Glutamatergic neuron (in vitro differentiated cells): Measurements from ENCODE around the gene CYSTM1. TPM values are rescaled to one million over a fixed set of nuclear protein-coding genes. Genes with fewer than 3 reads are reported as not detected.

Experiments
- DNase-seq: peaks from one replicate; pipeline ENCODE4 v3.0.0; 2022
- H3K27ac Mint-ChIP-seq: one replicate; pipeline ENCODE4 v1.8.0; 2020; ENCODE audit warnings: mild to moderate bottlenecking, mixed read lengths, inconsistent platforms; ENCODE audit not compliant: unreplicated experiment
- H3K27me3 Mint-ChIP-seq: one replicate; pipeline ENCODE4 v1.8.0; 2020; ENCODE audit warnings: mild to moderate bottlenecking, moderate library complexity, mixed read lengths, inconsistent platforms; ENCODE audit not compliant: unreplicated experiment
- H3K36me3 Mint-ChIP-seq: one replicate; pipeline ENCODE4 v1.8.0; 2020; ENCODE audit warnings: mild to moderate bottlenecking, mixed read lengths, inconsistent platforms; ENCODE audit not compliant: unreplicated experiment
- H3K4me1 Mint-ChIP-seq: one replicate; pipeline ENCODE4 v1.8.0; 2020; ENCODE audit warnings: mild to moderate bottlenecking, low read depth, mixed read lengths, inconsistent platforms; ENCODE audit not compliant: unreplicated experiment
- H3K4me3 Mint-ChIP-seq: one replicate; pipeline ENCODE4 v1.8.0; 2020; ENCODE audit warnings: mild to moderate bottlenecking, mixed read lengths, inconsistent platforms; ENCODE audit not compliant: unreplicated experiment
- H3K9me3 Mint-ChIP-seq: one replicate; pipeline ENCODE4 v1.8.0; 2020; ENCODE audit warnings: mild to moderate bottlenecking, moderate library complexity, mixed read lengths, inconsistent platforms; ENCODE audit not compliant: unreplicated experiment
- total RNA-seq: library from RNA; stranded (reverse); fragmentation: NEBNext Ultra II Directional; extraction: Animal tissue kit (Norgen Biotek cat#: 25700); gene quantifications from one replicate; pipeline ENCODE4 v1.2.1, GENCODE V29; 2021; ENCODE audit not compliant: unreplicated experiment
- TF ChIP-seq, protein P1 (sequence below): fragments of 200-600 bp; sonication (generic); IDR thresholded peaks from one replicate; pipeline ENCODE4 v1.5.0; 2021; ENCODE audit not compliant: partially characterized antibody, unreplicated experiment

The CYSTM1 gene
- total RNA-seq, 1 donor from 2014 or later = 37.4 TPM

DNA sequence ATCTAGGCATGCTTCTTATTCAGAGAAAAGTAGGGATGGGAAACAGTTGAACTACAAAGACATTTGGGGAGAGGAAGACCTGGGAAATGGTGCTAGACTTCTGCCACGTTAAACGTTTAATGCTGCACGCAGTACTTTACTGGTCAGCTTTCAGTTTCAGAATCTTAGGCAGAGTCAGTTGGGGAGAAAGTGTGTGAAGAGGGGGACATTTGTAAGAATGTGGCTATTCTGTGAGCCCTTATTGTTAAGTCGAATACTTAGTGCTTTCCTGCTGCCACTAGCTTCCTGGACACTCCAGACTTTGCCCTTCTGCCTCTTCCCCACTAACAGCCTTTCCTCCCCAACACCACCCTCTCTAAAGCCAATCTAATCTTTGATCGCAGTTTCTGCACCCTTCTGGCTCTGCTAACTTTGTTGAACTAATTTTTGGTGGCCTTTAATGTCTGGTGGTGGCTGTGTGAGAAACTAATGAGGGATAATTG, 6.1 kb downstream of the CYSTM1 start:
- Mint-ChIP-seq H3K4me1 (no peaks in the 10 kb centered on the region), H3K36me3 (no peaks in the 10 kb centered on the region), H3K9me3 (peaks cover 3% of the 10 kb centered on the region), H3K4me3 (no peak overlapping the region), H3K27me3 (peaks cover 2% of the 10 kb centered on the region), H3K27ac (no peak overlapping the region)
- TF ChIP-seq, protein P1, sequence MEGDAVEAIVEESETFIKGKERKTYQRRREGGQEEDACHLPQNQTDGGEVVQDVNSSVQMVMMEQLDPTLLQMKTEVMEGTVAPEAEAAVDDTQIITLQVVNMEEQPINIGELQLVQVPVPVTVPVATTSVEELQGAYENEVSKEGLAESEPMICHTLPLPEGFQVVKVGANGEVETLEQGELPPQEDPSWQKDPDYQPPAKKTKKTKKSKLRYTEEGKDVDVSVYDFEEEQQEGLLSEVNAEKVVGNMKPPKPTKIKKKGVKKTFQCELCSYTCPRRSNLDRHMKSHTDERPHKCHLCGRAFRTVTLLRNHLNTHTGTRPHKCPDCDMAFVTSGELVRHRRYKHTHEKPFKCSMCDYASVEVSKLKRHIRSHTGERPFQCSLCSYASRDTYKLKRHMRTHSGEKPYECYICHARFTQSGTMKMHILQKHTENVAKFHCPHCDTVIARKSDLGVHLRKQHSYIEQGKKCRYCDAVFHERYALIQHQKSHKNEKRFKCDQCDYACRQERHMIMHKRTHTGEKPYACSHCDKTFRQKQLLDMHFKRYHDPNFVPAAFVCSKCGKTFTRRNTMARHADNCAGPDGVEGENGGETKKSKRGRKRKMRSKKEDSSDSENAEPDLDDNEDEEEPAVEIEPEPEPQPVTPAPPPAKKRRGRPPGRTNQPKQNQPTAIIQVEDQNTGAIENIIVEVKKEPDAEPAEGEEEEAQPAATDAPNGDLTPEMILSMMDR = no peak
- no peak for DNase-seq

DNA sequence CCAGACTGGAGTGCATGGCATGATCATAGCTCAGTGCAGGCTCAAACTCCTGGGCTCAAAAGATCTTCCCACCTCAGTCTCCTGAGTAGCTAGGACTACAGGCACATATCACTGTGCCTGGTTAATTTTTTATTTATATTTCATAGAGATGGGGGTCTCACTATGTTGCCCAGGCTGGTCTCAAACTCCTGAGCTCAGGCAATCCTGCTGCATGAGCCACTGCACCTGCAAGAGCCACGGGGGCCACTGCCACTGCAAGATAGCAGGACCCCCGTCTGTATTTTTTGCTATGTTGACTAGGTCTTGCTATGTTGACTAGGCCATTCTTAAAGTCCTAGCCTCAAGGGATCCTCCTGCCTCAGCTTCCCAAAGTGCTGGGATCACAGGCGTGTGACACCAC, 6.5 kb downstream of the CYSTM1 start:
- no peak for DNase-seq
- Mint-ChIP-seq H3K4me1 (no peaks in the 10 kb centered on the region), H3K27me3 (peaks cover 2% of the 10 kb centered on the region), H3K4me3 (no peak overlapping the region), H3K27ac (no peak overlapping the region), H3K36me3 (no peaks in the 10 kb centered on the region), H3K9me3 (peaks cover 2% of the 10 kb centered on the region)
- TF ChIP-seq, protein P1 = no peak

DNA sequence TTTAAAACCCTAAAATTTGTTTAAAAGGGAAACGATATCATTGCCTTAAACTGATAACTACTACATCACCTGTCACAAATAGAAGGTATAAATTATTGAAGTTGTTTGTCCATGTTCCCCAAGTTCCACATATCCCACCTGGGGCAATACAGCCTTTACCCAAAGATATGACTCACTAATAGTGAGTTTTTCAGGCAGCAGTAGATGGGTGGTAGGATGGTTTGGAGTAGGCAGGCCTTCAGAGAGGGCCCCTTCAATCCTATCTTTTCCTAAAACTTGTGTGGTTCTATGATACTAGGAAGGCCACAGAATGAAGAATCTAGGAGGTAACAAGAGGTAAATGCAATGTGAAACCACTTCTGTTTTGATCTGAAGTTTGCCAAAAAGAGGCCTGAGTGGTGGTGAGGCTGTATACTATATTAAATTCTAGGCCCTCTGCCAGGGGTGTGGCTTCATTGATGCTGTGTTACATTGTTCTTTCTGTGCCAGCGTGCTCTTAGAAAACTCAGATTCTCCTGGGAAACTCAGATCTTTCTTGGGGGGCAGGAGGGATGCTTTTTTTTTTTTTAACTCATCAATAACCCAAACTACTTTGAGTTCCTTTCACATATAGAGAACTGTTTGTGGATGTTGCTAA, 7.2 kb downstream of the CYSTM1 start:
- DNase-seq = no peak
- TF ChIP-seq, protein P1 = no peak
- Mint-ChIP-seq H3K36me3 (no peaks in the 10 kb centered on the region), H3K27me3 (peaks cover 2% of the 10 kb centered on the region), H3K27ac (no peak overlapping the region), H3K4me1 (no peaks in the 10 kb centered on the region), H3K9me3 (peaks cover 2% of the 10 kb centered on the region), H3K4me3 (no peak overlapping the region)

DNA sequence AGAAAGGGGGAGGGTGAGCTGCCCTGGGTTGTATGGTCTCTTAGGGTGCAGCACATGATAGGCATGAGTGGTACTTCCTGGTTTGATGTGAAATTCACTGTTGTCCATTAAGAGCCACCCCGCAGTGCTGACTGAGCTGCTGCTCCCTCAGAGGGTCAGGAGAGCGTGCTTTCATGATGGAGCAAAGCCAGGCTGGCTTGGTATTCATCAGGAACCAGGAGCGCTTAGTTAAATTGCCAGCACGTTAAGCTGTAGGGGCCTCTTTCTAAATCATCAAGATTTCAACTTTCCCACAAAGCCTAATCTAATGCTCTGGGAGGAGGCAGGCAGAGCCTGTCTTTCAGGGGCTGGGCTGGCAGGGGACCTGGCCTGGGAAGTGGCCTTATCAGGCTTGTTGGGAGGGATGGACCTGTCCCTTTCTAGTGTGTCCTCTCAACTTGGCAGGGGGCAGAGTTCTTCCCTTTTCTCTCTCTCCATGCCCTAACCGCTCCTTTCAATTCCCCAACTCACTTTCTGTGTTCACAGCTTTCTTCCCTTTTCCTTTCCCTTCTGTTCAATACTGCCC, 7.9 kb downstream of the CYSTM1 start:
- H3K4me3 Mint-ChIP-seq = no peak overlapping the region
- TF ChIP-seq, protein P1 = no peak
- H3K27me3 Mint-ChIP-seq = peaks cover 2% of the 10 kb centered on the region
- H3K4me1 Mint-ChIP-seq = no peaks in the 10 kb centered on the region
- H3K36me3 Mint-ChIP-seq = no peaks in the 10 kb centered on the region
- H3K9me3 Mint-ChIP-seq = peaks cover 2% of the 10 kb centered on the region
- H3K27ac Mint-ChIP-seq = no peak overlapping the region
- no peak for DNase-seq

DNA sequence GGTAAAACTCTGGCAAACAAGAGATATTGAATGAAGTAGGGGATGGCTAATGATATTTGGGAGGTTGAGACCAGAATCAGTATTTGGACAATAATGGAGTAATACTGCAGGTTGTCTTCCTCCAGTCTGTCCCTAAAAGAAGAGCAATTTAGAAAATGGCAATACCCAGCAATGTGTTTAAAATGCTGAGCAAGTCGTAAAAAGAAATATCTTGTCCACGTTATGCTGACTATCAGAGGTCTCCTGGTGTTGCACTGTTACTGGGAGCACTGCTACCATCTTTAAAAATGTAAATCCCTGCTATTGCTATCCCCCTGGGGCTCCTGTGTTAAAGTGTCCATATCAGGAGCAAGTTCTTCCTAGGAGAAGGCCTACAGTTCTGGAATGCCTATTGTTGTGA, 10.4 kb downstream of the CYSTM1 start:
- H3K9me3 Mint-ChIP-seq = peaks cover 2% of the 10 kb centered on the region
- TF ChIP-seq, protein P1 = no peak
- DNase-seq = no peak
- H3K36me3 Mint-ChIP-seq = no peaks in the 10 kb centered on the region
- no peaks in the 10 kb centered on the region for H3K4me1 Mint-ChIP-seq
- H3K27me3 Mint-ChIP-seq = peaks cover 2% of the 10 kb centered on the region
- H3K27ac Mint-ChIP-seq = no peak overlapping the region
- H3K4me3 Mint-ChIP-seq = no peak overlapping the region
